Esophagus muscularis mucosa (tissue), 4 donors: Measurements from ENCODE around the gene G6PC3. TPM values are rescaled to one million over a fixed set of nuclear protein-coding genes. Genes with fewer than 3 reads are reported as not detected.

Source experiments
- DNase-seq: peaks from one replicate; pipeline ENCODE4 v3.0.0-alpha.2; 2017; ENCODE audit errors: extremely low spot score
- H3K27ac ChIP-seq, 4 donors: fragments of 200-600 bp; sonication (generic); replicated peaks in 1 of 4; 1 replicate in 3 of 4; 2 replicates in 1 of 4; pipeline ENCODE4 v1.5.1; 2016 to 2019; ENCODE audit warnings: mild to moderate bottlenecking in 1 of 4
- H3K27me3 ChIP-seq, 4 donors: fragments of 200-600 bp; sonication (generic); one replicate each; pipeline versions ENCODE4 v1.5.1 to v1.6.0; 2016 to 2019
- H3K36me3 ChIP-seq, 4 donors: fragments of 200-600 bp; sonication (generic); one replicate each; pipeline ENCODE4 v1.5.1; 2016 to 2019
- H3K4me1 ChIP-seq, 4 donors: fragments of 200-600 bp; sonication (generic); one replicate each; pipeline ENCODE4 v1.5.1; 2016 to 2019
- H3K4me3 ChIP-seq, 4 donors: fragments of 200-600 bp; sonication (generic); 1 replicate in 2 of 4; 2 replicates in 2 of 4; pipeline ENCODE4 v1.5.1; 2016 to 2019; ENCODE audit warnings: mild to moderate bottlenecking in 4 of 4, moderate library complexity in 1 of 4
- H3K9me3 ChIP-seq, 4 donors: fragments of 200-600 bp; sonication (generic); 1 replicate in 3 of 4; 2 replicates in 1 of 4; pipeline ENCODE4 v1.5.1; 2016 to 2019
- EP300 ChIP-seq: sonication (generic); formaldehyde crosslinking; IDR thresholded peaks from one replicate; pipeline ENCODE4 v1.6.1; 2017; ENCODE audit warnings: antibody characterized with exemption
- POLR2A ChIP-seq: fragments of 450-650 bp; IDR thresholded peaks from one replicate; pipeline ENCODE4 v1.6.1; 2017; ENCODE audit warnings: antibody characterized with exemption, moderate library complexity, mild to moderate bottlenecking, low read depth
- POLR2AphosphoS5 ChIP-seq, 2 donors: sonication (generic); formaldehyde crosslinking; IDR thresholded peaks; one replicate each; pipeline ENCODE4 v1.6.1; 2017; ENCODE audit warnings: antibody characterized with exemption in 2 of 2
- WGBS: methylation state at CpG from one replicate; pipeline ENCODE4 v1.1.5; 2018; 5-methylcytosine and 5-hydroxymethylcytosine counted together
- intact Hi-C: fragments of 100-400 bp; cut with DNase I; formaldehyde crosslinking; loops from one replicate; pipeline ENCODE4 v1.15.1; 2023
- total RNA-seq, 4 donors: library from RNA; depleted of rRNA; stranded (reverse); fragments of >200 nt; gene quantifications; one replicate each; pipeline versions ENCODE4 v1.1.0 to v1.2.1, GENCODE V29; 2016
- TF ChIP-seq, protein P1 (sequence below), 3 experiments: fragments of 200-600 bp in 2 of 3; fragments of 450-650 bp in 1 of 3; sonication (generic) in 2 of 3; IDR thresholded peaks; one replicate each; pipeline ENCODE4 v1.5.1; 2017 to 2019; ENCODE audit warnings: antibody characterized with exemption in 3 of 3, mild to moderate bottlenecking in 2 of 3, moderate library complexity in 1 of 3

G6PC3 gene
- total RNA-seq, 4 donors from 2014 or later: 23.9 to 37.5 (median 30.7) TPM

DNA sequence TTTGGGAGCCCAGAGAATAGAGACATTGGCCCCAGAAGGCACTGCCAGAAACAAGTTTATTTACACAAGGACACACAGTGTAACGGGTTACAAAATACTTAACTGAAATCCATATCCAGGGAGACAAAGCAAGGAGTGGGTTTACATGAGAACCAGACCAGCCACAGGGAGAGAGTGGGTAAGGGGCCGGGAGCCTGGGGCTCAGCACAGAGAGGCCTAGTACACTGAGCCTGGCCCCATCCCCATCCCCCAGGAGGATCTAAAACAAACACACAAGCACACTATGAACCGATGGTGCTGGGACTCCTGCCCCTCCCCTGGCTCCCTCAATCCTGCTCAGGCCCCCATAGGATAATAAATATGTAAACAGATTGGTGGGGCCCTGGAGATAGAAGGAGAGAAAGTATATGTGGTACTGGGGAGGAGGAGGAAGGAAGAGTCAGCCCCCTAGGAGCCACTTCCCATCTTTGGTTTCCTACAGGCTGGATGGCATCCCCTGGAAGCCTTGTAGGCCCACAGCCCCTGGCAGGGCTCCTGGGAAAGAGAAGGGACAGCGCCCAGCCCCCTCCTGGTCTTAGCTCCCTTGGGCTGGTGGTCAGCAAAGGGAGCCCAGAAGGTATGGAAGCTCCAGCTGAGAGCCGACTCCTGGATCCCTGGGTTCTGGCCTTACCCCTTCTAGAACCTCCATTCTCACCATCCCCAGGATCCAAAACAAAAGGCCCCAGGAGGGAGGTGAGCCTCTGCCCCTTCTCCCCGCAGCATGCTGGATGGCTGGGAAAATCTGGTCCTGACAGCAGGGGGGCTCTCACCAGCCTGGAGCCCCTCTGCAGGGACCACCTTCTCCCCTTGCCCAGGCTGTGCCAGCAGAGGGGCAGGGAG, 6.4 kb downstream of the G6PC3 start:
- Histone ChIP-seq H3K4me3 (no peak overlapping the region), H3K27ac (peak overlapping the region in 3 of 4 donors; percentile 29 to 52 (median 49)), H3K27me3 (no peaks in the 10 kb centered on the region), H3K4me1 (peaks cover 12 to 39% (median 30%) of the 10 kb centered on the region in 4 donors), H3K9me3 (no peaks in the 10 kb centered on the region), H3K36me3 (peaks cover 45 to 85% (median 81%) of the 10 kb centered on the region in 4 donors)
- intact Hi-C loops: no loop called here
- no peak for DNase-seq
- WGBS: 54% methylated on average over 6 of the region's 6 CpGs
- TF ChIP-seq EP300 (no peak), POLR2AphosphoS5 (IDR thresholded peaks at IDR 0.05) (no peak), POLR2A (no peak)
- TF ChIP-seq, protein P1, sequence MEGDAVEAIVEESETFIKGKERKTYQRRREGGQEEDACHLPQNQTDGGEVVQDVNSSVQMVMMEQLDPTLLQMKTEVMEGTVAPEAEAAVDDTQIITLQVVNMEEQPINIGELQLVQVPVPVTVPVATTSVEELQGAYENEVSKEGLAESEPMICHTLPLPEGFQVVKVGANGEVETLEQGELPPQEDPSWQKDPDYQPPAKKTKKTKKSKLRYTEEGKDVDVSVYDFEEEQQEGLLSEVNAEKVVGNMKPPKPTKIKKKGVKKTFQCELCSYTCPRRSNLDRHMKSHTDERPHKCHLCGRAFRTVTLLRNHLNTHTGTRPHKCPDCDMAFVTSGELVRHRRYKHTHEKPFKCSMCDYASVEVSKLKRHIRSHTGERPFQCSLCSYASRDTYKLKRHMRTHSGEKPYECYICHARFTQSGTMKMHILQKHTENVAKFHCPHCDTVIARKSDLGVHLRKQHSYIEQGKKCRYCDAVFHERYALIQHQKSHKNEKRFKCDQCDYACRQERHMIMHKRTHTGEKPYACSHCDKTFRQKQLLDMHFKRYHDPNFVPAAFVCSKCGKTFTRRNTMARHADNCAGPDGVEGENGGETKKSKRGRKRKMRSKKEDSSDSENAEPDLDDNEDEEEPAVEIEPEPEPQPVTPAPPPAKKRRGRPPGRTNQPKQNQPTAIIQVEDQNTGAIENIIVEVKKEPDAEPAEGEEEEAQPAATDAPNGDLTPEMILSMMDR (IDR thresholded peaks at IDR 0.05): no peak

DNA sequence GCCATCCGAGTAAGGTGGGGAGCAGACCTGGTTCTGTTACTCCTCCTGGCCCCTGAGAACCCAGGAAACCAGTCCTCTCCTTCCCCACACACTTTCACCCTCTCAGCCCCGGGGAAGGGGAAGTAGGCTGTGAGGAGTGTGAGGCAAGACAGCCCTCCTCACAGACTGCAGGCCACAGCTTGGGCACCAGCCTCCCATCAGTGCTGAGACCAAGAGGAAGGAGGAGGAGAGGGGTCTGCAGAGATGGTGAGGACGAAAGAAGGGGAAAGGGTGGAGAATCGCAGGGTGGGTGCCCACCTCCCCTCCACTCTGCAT, 7.0 kb downstream of the G6PC3 start:
- peak overlapping the region in 3 of 4 donors; percentile 29 to 52 (median 49) for H3K27ac ChIP-seq
- intact Hi-C loops: no loop called here
- no peak for TF ChIP-seq POLR2A
- no peak for TF ChIP-seq POLR2AphosphoS5 (IDR thresholded peaks at IDR 0.05)
- TF ChIP-seq EP300: no peak
- TF ChIP-seq, protein P1 (IDR thresholded peaks at IDR 0.05): no peak
- 69% methylated on average over 4 of the region's 4 CpGs for WGBS
- no peaks in the 10 kb centered on the region for H3K9me3 ChIP-seq
- no peaks in the 10 kb centered on the region for H3K27me3 ChIP-seq
- no peak overlapping the region for H3K4me3 ChIP-seq
- peaks cover 51 to 91% (median 87%) of the 10 kb centered on the region in 4 donors for H3K36me3 ChIP-seq
- H3K4me1 ChIP-seq: peaks cover 8 to 33% (median 24%) of the 10 kb centered on the region in 4 donors
- DNase-seq: no peak

DNA sequence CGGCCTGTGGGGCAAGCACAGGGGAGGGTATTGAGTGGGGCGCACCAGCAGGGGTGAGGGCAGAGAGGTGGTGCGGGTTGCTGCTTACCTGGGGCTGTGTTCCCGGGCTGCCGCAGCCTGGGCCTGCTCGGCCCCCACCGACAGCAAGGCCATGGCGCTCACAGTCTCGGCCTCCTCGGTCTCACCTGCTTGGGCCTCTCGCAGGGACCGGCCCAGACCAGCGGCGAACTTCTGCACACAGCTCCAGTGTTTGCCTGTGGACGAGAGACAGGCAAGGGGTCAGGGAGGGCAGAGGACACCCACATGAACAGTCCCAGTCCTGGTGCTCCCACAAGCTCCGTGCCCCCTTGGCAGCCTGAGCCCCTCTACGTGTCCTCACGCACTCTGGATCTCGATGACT, 7.9 kb downstream of the G6PC3 start:
- no peak for TF ChIP-seq POLR2A
- TF ChIP-seq POLR2AphosphoS5 (IDR thresholded peaks at IDR 0.05): no peak
- TF ChIP-seq, protein P1 (IDR thresholded peaks at IDR 0.05): no peak
- no peak for TF ChIP-seq EP300
- no peaks in the 10 kb centered on the region for H3K9me3 ChIP-seq
- peaks cover 59 to 100% (median 95%) of the 10 kb centered on the region in 4 donors for H3K36me3 ChIP-seq
- no peak overlapping the region for H3K27ac ChIP-seq
- WGBS: 90% methylated on average over 11 of the region's 19 CpGs
- intact Hi-C loops: no loop called here
- H3K4me3 ChIP-seq: no peak overlapping the region
- no peaks in the 10 kb centered on the region for H3K27me3 ChIP-seq
- peaks cover 8 to 25% (median 16%) of the 10 kb centered on the region in 4 donors for H3K4me1 ChIP-seq
- no peak for DNase-seq

DNA sequence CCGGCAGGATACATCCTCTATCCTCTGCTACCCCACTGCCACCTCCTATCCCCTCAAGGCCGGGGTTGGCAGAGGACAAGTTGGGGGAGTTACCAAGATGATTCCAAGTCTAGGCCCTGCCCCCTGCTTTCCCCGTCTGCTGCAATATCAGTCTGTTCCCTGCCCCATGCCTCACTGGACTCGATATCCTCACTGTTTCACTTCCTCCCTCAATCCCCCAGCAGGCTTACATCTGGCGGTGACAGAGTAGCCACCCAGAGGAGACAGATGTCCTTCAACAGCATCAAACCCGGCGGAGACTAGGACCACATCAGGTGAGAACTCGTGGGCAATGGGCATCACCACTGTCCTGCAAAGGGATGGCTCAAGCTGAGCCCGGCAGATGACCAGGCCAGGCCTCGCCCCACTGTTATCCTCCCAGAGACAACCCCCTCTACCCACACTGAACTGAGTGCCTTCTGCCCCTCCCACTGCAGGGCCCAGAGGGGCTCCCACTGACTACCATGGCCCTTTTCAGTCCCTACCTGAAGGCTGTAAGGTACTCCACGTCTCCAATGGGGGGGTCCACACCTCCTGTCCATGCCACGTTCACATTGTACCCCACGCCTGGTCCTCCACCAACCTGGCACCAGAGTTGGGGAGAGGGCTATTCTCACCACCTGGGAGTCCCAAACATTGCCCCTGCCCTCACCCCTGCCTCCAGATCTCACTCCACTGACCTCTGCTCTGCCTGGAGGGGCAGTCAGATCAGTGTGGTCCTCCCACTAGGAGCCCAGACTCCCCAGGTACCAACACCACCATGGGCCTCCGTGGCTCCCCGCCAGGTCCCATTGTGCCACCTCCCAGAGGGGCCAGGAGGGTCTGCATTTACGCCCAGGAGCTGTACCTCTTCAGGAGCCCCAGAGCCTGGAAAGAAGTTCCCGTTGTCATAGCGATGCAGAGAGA, 9.6 kb downstream of the G6PC3 start:
- WGBS: 59% methylated on average over 12 of the region's 18 CpGs
- Histone ChIP-seq H3K36me3 (peaks cover 59 to 100% (median 97%) of the 10 kb centered on the region in 4 donors), H3K9me3 (no peaks in the 10 kb centered on the region), H3K4me3 (no peak overlapping the region), H3K27me3 (no peaks in the 10 kb centered on the region), H3K27ac (no peak overlapping the region), H3K4me1 (peaks cover 8 to 27% (median 9%) of the 10 kb centered on the region in 4 donors)
- intact Hi-C loops: no loop called here
- DNase-seq: no peak
- TF ChIP-seq POLR2AphosphoS5 (IDR thresholded peaks at IDR 0.05): no peak

DNA sequence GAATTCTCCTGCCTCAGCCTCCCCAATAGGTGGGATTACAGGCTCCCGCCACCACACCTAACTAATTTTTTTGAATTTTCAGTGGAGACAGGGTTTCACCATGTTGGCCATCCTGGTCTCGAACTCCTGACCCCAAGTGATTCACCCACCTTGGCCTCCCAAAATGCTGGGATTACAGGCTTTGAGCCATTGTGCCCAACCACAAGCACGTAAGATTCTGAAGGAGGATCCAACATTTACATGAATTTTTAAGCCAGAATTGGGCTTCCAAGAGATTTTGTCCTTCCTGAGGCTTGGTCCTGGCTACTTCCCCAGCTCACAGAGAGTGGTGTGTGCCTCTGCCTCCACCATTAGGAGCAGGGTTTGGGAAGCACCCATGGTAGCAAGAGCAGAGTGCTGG, 11.1 kb downstream of the G6PC3 start:
- peaks cover 8 to 25% (median 13%) of the 10 kb centered on the region in 4 donors for H3K4me1 ChIP-seq
- no peaks in the 10 kb centered on the region for H3K9me3 ChIP-seq
- peaks cover 47 to 100% (median 96%) of the 10 kb centered on the region in 4 donors for H3K36me3 ChIP-seq
- WGBS: 93% methylated on average over 3 of the region's 3 CpGs
- H3K27me3 ChIP-seq: no peaks in the 10 kb centered on the region
- no peak for DNase-seq
- intact Hi-C loops: no loop called here
- no peak overlapping the region for H3K27ac ChIP-seq
- TF ChIP-seq, protein P1 (IDR thresholded peaks at IDR 0.05): no peak
- TF ChIP-seq POLR2A (no peak), POLR2AphosphoS5 (IDR thresholded peaks at IDR 0.05) (no peak), EP300 (no peak)
- no peak overlapping the region for H3K4me3 ChIP-seq
